ENCODE results near the gene FLRT1.

FLRT1 gene

GRCh38 chr11:64023712-64024710, 11.7 kb upstream of the FLRT1 start:
- DNase-seq (ENCODE audit: low read depth in 3 of 3) = no peak

DNA sequence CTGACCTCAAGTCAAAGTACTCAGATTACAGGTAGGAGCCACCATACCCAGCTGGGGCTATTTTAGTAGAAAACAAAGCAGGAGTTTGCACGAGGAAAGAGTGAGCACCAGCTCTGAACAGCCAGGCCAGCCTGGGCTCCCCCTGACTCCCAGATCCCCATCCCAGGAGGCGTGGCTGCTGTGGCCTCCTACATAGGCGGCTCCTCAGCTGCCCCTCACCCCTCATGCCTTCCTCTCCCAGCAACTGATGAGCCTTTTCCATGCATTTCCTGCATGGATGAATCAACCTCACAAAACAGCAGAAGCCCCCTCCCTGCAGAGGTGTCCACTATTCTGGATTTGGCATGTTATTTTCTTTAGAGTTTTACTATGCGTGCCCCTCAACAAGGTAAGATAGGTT, 10.5 kb upstream of the FLRT1 start:
- no peak for DNase-seq (ENCODE audit: low read depth in 3 of 3)

DNA sequence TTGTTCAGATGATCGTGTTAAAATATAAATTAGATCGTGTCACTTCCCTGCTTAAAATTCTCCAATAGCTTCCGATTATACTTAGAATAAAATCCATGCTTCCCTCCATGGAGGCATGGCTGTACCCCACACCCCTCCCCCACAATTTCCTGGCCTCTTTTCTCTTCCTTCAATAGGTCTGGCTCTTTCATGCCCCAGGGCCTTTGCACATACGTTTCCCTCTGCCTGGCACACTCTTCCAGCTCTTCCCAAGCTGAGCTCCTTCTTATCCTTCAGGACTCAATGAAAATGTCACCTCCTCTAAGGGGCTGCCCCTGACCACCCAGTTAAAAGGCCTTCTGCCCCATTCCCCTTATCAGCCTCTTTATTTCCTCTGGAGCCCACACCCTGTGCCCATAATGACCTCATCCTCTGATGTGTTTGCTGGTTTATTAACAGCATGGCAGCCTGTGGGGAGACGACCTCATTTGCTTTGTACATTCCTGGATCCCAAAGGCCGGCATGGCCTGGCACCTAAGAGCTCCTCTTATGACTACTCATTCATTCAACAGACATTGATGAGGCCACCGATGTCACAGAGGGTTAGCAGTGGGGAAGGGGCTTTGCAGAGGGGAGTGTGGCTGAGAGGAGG, 9.0 kb upstream of the FLRT1 start:
- DNase-seq (ENCODE audit: low read depth in 3 of 3) = no peak

DNA sequence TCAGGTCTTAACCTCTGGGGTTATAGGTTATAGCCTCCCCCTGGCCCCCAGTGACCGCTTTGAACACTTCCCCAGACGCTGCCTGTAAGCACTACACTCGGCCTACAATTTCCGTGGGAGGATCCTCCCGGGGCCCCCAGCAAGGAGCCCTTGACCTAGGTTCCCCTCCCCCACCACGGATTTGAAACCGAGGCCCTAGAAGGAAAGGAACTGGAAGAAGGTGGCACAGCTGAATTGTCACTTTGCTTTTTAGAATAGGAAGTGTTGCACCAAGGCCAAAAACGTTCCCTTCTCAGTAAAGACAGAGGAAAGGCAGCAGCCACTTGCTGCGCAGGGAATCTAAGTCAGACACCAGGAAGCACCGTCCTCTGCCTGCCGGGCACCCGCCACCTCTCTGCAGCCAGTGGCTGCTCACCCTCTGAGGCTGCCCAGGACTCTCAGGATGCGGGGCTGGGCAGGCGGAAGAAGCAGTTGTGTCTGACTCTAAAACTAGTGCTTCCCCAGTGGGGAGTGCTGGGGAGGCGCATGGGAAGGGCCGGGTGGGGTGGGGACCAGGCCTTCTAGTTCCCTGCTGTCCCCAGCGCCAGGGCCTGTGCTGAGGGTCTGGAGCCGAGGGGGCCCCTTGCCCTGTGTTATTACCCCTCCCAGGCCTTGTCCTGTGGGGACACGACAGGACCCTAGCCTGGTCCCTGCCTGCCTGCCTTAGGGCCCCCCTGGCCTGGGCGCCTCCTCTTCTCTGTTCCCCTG, 7.9 kb upstream of the FLRT1 start:
- DNase-seq (ENCODE audit: low read depth in 3 of 3) = no peak

- DNase-seq (ENCODE audit: low read depth in 3 of 3) = no peak
Observed at GRCh38 chr11:64028398-64029115, 7.2 kb upstream of the FLRT1 start.

DNA sequence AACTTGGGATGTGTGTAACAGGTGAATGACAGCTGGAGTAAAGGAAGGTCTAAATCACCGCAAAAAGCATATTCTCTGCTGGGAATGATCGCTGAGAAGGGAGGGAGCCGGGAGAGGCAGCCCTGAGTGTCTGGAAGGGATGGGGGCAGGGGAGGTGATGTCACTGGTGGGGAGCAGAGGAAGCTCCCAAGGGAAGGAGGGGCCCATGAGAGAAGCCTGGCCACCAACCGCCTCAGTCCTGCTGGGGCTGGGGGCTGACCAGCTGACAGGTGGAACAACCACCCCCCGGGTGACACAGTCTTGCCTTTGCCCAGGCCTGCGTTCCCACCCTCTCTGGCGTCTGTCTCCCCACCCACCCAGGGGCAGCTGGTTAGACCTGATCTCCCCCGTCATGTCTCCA, 6.0 kb upstream of the FLRT1 start:
- no peak for DNase-seq (ENCODE audit: low read depth in 3 of 3)

- DNase-seq (ENCODE audit: low read depth in 3 of 3) = no peak
Observed at GRCh38 chr11:64031001-64031400, 4.7 kb upstream of the FLRT1 start.

GRCh38 chr11:64032050-64032449, 3.7 kb upstream of the FLRT1 start:
- no peak for DNase-seq (ENCODE audit: low read depth in 3 of 3)

DNA sequence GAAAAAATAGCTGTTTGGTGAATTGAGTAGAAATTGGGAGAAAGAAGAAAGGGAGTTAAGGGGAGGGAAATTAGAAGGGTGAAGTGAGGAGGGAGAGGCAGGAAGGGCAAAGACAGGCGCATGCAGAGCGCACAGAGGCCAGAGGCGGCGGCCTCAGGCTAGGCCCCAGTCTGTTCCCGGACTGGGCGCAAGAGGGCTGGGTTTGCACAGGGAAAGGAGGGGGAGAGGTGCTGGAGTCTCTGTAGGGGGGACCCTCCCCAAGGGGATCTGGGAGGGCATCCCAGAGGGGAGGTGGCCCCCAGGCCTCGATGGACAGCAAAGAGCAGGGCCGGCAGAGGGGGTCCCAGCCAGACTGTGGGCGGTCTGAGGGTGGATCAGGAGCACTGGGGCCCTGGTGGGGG, 1.3 kb upstream of the FLRT1 start:
- DNase-seq (ENCODE audit: low read depth in 3 of 3) = no peak

DNA sequence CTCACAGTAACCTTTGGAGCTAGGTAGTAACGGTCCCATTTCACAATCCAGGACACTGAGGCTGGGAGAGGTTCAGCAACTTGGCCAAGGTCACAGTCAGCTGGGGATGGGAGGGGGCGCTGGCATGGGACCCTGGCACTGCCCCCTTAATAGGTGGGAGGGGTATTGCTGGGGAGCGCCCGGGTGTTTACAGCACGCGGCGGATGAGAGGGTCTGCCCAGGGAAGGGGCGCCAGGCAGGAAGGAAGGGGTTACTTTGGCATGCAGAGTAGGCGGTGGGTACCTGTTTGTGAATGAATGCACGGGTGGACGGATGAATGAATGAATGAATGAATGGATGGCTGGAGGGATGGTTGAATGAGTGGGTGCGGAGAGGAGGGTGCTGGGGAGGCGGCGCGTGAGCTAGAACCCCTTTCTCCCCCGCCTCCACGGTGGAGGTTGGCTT, 628 bp upstream of the FLRT1 start:
- no peak for DNase-seq (ENCODE audit: low read depth in 3 of 3)

- no peak for DNase-seq (ENCODE audit: low read depth in 3 of 3)
Observed at GRCh38 chr11:64036087-64037026, 626 bp downstream of the FLRT1 start.

GRCh38 chr11:64037027-64037634, 1.4 kb downstream of the FLRT1 start:
- DNase-seq (ENCODE audit: low read depth in 3 of 3) = no peak

DNA sequence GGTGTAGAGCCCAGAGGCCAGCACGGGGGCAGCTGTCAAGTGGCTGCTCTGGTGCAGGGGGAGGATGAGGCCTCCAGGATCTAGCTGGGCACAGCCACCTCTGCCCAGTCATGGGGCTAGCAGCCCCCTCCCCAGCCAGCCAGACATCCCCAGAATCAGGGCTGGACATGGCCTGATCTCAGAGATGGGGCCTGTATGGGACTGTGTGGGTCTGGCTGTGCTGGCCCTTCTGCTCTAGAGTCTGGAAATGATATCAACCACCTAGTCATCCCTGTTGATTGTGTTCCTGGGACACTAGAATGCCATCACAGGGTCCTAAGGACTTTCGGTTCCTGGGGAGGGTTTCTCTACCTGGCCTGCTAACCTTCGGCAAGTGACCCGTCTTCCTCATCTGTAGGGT, 2.8 kb downstream of the FLRT1 start:
- DNase-seq (ENCODE audit: low read depth in 3 of 3) = no peak

GRCh38 chr11:64039012-64039665, 3.4 kb downstream of the FLRT1 start:
- DNase-seq (ENCODE audit: low read depth in 3 of 3) = no peak

DNA sequence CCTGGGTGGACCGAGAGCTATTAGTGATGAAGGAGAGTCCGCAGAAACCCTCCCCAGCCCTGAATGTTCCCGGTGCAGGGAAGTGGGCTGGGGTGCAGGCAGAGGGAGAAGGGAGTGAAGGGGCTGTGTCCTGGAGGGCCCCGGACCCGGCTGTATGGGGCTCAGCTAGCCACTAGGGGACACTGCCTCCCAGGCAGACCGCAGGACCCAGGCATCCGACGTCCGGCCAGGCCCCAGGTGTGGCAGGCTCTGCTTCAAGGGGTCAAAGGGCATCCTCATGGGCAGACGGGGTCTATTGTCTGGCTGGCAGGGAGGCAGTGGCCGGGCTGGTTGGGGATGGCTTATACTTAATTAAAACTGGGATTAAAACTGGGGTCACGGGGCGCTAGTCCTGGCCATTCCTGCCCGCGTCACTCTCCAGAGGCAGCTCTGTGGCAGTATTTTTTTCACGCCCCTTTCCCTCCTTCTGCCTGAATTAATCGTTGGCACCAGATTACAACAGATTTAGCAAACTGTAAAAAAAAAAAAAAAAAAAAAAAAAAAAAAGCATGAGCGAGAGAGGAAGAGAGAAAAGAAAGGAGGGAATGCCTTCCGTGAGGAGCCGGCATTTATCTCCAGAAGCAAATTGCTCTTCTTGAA, 5.1 kb downstream of the FLRT1 start:
- DNase-seq (ENCODE audit: low read depth in 3 of 3) = no peak

GRCh38 chr11:64041846-64042245, 6.1 kb downstream of the FLRT1 start:
- no peak for DNase-seq (ENCODE audit: low read depth in 3 of 3)

- no peak for DNase-seq (ENCODE audit: low read depth in 3 of 3)
Observed at GRCh38 chr11:64042301-64042700, 6.6 kb downstream of the FLRT1 start.

GRCh38 chr11:64043545-64043944, 7.8 kb downstream of the FLRT1 start:
- no peak for DNase-seq (ENCODE audit: low read depth in 3 of 3)

GRCh38 chr11:64044730-64045393, 9.1 kb downstream of the FLRT1 start:
- DNase-seq (ENCODE audit: low read depth in 3 of 3) = no peak

All from stimulated activated CD4-positive, alpha-beta T cell treated with anti-CD3 and anti-CD28 coated beads, TNF-alpha, amount 100 ng/mL, for 48 hours (primary cell).